AG08396 (cell line): ENCODE data around the gene LRRN3.

ENCODE experiments used
- DNase-seq: peaks from one replicate; pipeline ENCODE4 v3.0.0; 2012; ENCODE audit warnings: low spot score, mixed read lengths

LRRN3 gene

DNA sequence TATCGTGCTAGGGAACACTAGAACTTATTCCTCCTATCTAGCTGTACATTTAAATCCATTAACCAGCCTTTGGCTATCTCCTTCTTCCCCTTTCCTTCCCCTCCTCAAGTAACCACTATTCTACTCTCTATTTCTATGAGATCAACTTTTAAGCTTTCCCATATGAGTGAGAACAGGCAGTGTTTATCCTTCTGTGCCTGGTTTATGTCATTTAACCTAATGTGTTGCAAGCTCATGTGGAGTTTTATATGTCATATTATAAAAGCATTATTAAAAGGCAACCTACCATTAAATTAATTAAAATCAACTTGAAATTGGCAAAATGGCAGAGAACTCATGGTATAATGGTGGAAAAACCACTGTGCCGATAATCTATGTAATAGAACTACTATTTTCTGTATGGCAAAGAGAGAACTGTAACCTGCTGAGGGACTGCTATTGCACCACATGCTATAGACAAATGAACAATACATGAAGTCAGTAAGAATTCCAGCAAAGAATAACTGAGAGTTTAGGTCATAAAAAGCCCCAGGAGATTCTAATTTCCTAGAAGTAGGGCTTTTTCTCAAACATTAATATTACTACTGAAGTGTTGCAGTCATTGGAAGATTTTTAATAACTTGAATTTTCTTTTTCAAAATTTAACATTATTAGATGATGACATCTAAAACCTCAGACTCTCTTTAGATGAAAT, 81.8 kb downstream of the LRRN3 start:
- no peak for DNase-seq

DNA sequence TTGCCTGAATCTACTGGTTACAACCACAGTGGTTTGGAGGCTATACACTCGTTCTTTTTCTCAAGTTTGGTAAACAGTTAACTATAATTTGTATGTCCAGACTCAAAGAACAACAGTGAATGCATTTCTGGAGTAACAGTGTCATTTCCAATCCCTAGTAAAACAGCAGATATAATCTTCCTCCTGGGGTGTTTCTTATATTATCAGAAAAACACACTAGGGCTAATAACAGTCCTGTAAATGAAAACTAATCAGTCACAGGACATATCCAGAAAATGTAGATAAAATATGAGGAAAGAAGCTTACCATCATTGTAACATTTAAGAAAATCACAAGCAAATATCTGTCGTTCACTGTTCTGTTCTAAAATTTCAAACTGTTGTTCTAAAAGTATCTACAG, 82.6 kb downstream of the LRRN3 start:
- DNase-seq = no peak

GRCh38 chr7:111173990-111174389, 83.1 kb downstream of the LRRN3 start:
- DNase-seq = no peak

DNA sequence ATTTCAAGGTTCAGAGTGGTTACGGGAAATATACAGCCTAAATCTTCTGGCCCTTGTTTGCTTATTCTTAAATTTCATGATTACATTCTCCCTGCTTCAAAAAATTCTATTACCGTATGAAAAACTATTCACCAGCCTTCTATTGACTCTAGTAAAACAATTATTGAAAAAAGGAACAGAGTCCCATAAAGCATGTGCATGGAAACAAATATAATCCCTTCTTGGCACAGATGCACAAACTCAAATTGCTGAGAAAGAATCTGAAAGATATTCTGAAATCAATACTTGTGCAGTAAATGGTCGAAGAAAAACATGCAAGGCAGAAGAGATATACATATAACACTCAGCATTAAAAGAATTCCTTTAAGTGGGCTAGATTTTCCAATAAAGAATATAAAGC, 83.6 kb downstream of the LRRN3 start:
- DNase-seq = no peak
